Measurements from ENCODE around the gene DHDH.

DNA sequence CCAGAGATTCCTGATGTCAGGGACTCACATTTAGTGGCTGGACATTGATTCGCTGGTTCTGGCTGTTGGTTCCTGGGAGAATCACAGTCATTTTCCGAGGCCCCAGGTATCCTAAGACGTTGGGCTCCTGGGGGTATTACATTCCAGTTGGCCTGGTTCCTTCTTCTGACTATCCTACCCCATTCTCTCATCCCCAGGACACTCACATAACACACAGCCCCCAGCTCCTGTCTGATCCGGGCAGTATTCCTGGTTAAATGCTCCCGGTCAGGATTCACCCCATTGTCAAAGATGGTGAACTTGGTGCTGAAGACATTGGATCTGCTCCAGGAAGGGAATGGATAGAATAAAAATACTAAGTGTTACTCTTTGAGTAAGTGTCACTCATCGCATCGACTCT is 49.8 kb upstream of the DHDH start:
- TF ChIP-seq, protein P1, sequence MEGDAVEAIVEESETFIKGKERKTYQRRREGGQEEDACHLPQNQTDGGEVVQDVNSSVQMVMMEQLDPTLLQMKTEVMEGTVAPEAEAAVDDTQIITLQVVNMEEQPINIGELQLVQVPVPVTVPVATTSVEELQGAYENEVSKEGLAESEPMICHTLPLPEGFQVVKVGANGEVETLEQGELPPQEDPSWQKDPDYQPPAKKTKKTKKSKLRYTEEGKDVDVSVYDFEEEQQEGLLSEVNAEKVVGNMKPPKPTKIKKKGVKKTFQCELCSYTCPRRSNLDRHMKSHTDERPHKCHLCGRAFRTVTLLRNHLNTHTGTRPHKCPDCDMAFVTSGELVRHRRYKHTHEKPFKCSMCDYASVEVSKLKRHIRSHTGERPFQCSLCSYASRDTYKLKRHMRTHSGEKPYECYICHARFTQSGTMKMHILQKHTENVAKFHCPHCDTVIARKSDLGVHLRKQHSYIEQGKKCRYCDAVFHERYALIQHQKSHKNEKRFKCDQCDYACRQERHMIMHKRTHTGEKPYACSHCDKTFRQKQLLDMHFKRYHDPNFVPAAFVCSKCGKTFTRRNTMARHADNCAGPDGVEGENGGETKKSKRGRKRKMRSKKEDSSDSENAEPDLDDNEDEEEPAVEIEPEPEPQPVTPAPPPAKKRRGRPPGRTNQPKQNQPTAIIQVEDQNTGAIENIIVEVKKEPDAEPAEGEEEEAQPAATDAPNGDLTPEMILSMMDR (conservative IDR thresholded peaks at IDR 0.05; ENCODE audit: low read length): no peak
- no peak for TF ChIP-seq EZH2phosphoT487 (IDR thresholded peaks at IDR 0.05; ENCODE audit: borderline replicate concordance, low read depth, low read length)
